HG03139 (cell line): ENCODE results near the gene GRIK4.

Experiments used
- ATAC-seq: cut with Tn5 transposase; IDR thresholded peaks from one replicate; pipeline ENCODE4 v1.9.1; 2021; ENCODE audit not compliant: unreplicated experiment

GRIK4 gene

GRCh38 chr11:120794748-120795147, 283.2 kb downstream of the GRIK4 start:
- no peak for ATAC-seq

- ATAC-seq: no peak
These were observed 283.6 kb downstream of the GRIK4 start for GRCh38 chr11:120795185-120795584.

DNA sequence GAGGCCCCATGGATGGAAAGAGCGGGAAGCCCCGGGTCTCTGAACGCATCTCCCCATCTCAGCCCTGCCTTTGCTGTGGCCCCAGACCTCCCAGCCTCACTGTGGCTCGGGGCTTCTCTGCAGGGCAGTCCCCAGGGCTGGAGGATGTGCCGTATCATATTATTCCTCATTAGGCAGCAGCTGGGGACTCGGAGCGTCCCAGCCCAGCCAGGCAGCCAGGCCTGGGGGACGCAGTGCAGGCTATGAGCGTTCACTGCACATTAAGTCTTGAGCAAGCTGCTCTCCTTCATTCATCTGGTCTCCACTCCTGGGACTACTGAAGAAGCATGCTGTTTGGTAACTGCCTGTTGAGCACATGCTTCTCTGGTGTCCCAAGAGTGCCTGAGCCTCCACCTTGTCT, 285.6 kb downstream of the GRIK4 start:
- ATAC-seq: no peak

GRCh38 chr11:120798854-120799253, 287.3 kb downstream of the GRIK4 start:
- no peak for ATAC-seq

DNA sequence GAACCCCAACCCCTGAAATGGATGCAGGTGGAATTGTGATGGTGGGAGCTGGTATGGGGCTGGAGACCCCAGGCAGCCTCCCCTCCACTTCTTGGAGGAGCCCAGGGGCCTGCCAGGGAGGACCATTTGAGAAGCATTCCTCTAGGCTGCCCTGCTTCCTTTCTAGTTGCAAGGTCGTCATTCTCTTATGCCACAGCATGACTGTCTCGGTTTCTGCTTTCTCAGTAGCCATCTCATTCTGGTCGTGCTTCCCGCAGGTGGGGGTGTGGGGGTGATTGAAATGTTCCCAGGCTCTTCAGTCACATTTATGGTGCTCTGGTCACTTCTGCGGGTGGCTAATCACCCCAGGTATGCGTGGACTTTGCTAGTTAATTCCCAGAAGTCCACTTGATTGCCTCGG, 288.7 kb downstream of the GRIK4 start:
- ATAC-seq: no peak

- no peak for ATAC-seq
These were observed 290.5 kb downstream of the GRIK4 start for GRCh38 chr11:120801801-120802689.

GRCh38 chr11:120805960-120806555, 294.5 kb downstream of the GRIK4 start:
- no peak for ATAC-seq

DNA sequence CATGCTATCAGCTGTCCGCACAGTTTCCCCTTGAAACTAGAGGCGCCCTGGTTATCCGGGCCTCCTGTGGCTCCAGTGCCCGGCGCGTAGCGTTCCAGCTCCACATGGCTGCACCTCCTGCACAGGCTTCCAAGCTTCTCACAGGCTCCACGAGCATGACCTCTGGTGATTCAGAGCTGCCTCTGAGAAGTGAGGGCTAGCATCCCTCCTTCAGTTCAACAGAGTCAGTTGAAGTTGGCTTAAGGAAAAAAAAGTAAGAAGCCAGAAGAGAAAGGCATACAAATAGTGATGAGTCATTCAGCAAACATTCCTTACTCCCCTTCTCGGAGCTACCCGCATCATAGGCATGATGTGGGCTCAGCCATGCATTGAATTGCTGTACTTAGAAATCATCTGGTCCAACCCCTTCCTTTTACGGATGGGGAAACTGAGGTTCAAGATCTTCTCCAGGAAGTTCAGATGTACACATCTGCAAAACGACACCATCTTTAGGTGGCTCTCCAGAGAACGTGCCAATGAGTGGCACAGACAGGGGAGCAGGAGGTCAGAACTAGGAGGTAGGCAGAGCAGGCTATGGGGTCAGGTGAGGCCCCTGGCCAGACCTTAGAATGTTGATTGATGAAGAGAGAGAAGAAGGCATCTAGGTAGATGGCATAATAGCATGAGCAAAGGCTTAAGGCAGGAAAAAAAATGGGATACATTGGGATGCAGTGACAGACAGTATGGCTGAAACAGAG, 296.0 kb downstream of the GRIK4 start:
- ATAC-seq: no peak

DNA sequence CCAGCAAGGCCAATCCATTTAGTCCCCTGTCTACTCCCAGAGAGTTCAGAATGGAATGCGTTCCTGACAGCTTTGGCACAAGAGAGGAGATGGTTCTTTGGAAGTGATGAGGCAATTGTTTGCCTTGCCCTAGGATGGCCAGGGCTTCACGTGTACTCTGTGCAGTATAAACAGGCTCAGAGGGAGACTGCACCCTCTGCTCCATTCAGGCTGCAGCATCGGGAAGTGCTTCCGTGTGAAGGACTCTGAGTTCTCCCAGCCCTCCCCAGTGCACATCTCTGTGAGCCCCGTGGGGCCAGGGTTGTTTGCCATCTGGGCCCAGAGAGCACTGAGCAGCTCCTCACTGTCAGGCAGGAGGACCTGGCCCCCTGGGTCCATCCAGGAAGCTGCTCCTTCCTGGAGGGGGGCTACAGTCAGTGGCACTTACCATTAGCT, 297.1 kb downstream of the GRIK4 start:
- ATAC-seq: no peak

DNA sequence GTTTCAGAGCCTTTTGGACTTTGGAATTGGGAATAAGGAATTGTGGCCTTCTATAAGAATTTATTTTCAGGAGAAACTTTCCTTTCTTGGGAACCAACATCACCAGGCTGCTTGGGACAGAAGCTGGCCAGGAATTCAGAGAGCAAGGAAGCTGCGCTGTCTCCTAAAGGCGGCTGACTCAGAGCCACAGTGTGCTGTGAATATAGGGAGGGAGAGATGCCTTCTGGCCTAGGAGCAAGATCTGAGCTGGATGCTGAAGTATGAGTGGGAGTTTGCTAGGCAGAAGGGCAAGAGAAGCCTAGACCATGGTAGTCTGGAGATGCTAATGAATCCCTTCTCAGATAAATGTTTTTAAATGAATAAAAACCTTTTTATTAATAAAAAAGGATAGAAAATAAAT, 298.7 kb downstream of the GRIK4 start:
- no peak for ATAC-seq

DNA sequence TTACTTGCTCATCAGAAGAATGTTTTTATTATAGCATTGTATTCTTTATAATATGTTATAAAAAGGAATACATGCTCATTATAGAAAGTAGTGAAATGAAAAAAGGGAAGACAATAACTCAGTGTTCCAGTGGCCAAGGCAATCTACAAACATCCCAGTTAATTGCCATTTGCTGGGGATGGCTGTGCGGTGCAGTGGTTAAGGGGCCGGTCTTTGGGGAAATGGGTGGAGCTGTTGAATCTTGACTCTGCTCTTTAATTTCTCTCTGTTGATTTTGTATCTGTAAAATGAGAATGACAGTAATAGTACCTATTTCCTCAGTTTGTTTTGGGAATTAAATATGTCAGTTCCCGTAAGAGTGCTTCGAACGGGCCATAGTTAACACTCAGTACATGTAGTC, 299.7 kb downstream of the GRIK4 start:
- no peak for ATAC-seq

DNA sequence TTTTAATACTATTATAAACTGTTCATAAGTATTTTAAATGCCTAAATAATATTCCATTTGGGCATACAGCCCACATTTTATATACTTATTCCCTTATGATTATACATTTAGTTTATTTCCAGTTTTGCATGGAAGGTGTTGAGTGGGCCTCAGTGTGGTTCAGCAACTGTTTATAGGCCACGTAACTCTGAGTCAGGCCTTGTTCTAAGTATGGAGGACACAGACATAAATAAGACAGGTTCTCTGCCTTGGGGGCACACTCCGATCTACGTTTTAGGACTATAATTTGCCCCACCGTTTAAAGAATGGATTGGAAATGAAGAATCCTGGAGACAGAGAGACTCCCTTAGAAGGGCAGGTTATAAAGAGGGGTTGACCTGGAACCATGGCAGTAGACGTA, 300.2 kb downstream of the GRIK4 start:
- ATAC-seq: no peak

DNA sequence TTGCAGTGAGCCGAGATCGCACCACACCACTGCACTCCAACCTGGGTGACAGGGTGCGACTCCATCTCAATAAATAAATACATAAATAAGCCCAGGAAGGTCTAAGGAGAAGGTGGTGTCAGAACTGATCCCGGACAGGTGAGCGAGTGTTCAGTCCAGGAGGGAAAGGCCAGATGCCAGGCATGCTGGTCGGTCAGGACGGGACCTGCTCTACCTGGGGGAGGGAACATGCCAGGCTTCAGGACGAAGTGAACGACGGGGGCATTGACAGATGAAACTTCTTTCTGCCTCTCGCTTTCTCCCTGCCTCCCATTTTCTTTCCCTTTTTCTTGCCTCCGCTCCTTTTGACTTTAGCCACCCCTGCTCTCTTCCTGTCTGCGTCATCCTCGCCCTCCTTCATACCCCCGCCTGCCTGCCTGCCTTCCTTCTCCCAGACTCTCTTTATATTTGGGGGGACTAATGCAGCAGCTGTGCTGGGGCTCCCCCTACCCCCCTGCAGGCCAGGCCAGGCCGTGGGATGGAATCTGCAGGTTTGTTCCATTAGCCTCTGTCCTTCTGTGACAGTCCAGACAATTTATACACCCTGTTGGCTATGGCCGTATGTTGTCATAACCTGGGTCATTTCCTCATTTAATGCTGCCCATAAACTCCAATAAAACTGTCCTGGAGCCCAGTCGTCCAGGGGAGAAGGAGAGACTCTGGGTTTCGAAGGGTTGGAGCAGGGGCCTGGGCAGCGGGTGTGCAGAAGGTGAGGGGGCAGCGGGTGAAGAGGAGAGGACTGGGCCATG, 303.2 kb downstream of the GRIK4 start:
- no peak for ATAC-seq

- no peak for ATAC-seq
These were observed 304.0 kb downstream of the GRIK4 start for GRCh38 chr11:120815319-120816100.

DNA sequence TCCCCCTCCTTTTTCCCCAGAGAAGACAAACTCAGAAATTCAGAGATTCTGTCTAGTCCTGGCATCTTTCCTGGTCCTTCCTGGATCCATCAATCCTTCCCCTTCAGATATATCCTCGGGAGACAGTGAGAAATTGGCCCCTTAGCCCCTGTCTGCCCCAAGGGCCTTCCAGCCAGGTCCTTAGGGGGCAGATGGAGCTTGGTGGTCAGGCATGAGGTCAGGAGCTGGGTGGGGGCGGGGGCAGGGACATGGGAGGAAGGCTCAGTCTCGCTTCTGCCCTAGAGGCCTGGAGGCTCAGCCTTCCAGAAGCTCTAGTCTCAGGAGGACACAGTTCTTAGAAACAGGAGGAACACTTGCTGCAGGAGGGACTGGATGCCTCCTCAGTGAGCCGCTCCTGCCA, 304.6 kb downstream of the GRIK4 start:
- ATAC-seq: no peak

DNA sequence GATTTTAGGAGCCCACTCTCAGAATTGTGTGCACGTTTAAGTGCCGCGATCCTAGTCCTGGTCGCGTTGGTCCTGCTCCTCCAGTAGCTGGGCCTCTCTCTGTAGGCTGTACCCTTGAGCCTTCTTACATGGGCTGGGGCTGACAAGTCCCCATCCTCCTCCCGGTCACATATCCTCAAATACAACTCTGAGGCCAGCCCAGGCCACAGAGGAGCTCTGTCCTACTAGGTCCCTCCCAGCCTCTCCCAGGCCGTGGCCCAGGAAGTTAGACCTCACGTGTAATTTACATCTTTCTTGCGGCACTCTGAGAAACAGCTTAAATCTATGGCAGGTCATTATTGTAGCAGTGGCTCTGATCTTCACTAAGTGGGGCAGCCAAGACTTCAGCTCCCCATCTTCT, 305.2 kb downstream of the GRIK4 start:
- ATAC-seq: no peak

DNA sequence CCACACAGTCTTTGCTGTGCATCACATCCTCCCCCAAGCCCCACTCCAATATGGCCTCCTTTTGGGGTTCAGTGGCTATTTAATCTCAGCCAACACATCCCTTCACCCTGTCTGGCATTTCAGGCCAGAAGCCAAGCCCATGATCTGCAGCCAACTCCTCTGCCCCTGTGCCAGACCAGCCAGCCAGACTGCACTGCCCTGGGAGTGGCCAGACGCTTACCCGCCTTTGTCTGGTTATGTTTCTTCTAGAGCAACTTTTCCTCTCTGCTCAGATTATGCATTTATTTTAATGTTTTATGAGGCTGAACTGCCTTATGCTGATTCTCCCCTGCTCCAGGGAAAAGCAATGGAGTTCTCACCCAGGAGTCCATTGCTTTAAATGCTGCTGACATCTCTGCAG, 305.6 kb downstream of the GRIK4 start:
- no peak for ATAC-seq

DNA sequence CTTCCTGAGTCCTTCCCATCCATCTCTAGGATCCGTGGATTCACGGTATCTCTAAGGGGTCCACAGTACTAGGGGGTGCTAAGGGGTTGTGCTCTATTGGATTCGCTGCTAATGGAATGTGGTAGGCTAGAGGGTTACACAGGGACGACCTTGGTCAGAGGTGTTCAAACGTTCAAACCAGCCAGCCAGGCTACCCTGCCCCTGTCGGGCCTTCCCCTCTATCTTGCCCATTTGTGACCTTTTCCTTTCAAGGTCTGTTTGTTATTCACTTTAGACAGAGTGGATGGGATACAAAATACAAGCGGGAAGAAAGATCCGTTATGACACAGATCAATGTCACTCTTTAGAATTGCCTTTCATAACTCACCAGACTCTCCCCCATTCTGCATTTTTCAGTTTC, 306.5 kb downstream of the GRIK4 start:
- no peak for ATAC-seq

DNA sequence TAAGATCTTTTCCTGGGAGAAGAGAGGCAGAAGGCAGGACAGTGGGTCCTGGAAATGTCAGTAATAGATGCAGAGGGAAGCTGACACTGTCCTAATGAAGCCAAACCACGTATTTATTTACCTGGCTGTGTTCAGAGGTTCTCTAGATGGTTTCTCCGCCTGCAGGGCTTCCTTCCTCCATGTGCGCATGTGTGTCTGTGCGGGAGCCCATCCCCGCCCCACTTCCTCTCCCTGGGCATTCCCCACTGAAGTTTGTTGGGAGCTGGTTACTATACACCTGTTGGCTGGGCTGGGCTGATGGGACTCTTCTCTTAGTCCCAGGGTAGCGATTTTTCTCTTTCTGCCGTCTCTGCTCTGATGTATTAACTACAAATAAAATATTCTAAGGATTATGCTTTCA, 307.5 kb downstream of the GRIK4 start:
- no peak for ATAC-seq
